Astrocyte of the spinal cord (primary cell): ENCODE results near the gene R3HDM1.
"Not testable (repeated sequence)": the region's sequence is repeated elsewhere in the genome, so short reads cannot be mapped to it uniquely, and the experiment has no call there.

ENCODE experiments used
- DNase-seq: peaks from one replicate; pipeline ENCODE4 v3.0.0; 2011; ENCODE audit warnings: low read depth, low spot score
- H3K4me3 ChIP-seq: 2 replicates; pipeline ENCODE4 v1.5.1; 2011; ENCODE audit warnings: low read depth, mild to moderate bottlenecking, low read length, moderate library complexity
- CTCF ChIP-seq: IDR thresholded peaks from 2 replicates; pipeline ENCODE4 v1.5.1; 2012; ENCODE audit warnings: low read depth, mild to moderate bottlenecking, low read length, inconsistent platforms
- in situ Hi-C: cut with HindIII; loops from 2 replicates; pipeline ENCODE4 v1.10.0; 2017; ENCODE audit warnings: low sequenced_read_pairs

The R3HDM1 gene

GRCh38 chr2:135617501-135618015 lies 86.3 kb downstream of the R3HDM1 start:
- no peak for TF ChIP-seq CTCF
- in situ Hi-C loops, result no loop called here
- no peak for DNase-seq
- no peak overlapping the region for H3K4me3 ChIP-seq

- DNase-seq, result no peak
- no peak overlapping the region for H3K4me3 ChIP-seq
- in situ Hi-C loops, result no loop called here
- no peak for TF ChIP-seq CTCF
These were observed 88.9 kb downstream of the R3HDM1 start for GRCh38 chr2:135620198-135620597.

DNA sequence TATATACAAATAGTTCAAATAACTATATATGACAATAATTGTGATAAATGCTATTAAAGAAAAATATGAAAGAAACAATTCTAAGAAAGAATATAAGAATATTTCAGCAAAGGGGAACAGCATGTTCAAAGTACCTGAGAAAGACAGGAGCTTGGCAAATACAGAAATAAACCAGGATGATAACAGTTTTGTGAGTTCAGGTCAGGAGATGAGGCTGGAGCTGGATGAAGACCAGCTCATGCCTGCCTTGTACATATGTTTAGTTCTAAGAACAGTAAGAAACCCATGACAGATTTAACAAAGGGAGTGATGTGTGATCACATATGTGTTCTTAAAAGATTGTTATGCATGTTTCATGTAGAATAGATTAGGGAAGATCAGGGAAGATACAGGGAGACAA lies 98.2 kb downstream of the R3HDM1 start:
- H3K4me3 ChIP-seq, result no peak overlapping the region
- DNase-seq, result no peak
- TF ChIP-seq CTCF, result no peak
- in situ Hi-C loops, result no loop called here

GRCh38 chr2:135630034-135630433 lies 98.8 kb downstream of the R3HDM1 start:
- DNase-seq, H3K4me3 ChIP-seq, in situ Hi-C loops: not testable (repeated sequence)

GRCh38 chr2:135630488-135630887 lies 99.2 kb downstream of the R3HDM1 start:
- in situ Hi-C loops, result no loop called here
- no peak for TF ChIP-seq CTCF
- no peak for DNase-seq
- no peak overlapping the region for H3K4me3 ChIP-seq

- TF ChIP-seq CTCF, result no peak
- no peak overlapping the region for H3K4me3 ChIP-seq
- DNase-seq, result no peak
- in situ Hi-C loops, result no loop called here
These were observed 102.3 kb downstream of the R3HDM1 start for GRCh38 chr2:135633582-135633981.

- in situ Hi-C loops, result no loop called here
- no peak for DNase-seq
- H3K4me3 ChIP-seq, result no peak overlapping the region
- no peak for TF ChIP-seq CTCF
These were observed 104.0 kb downstream of the R3HDM1 start for GRCh38 chr2:135635212-135635835.
